WERI-Rb-1 (cell line): Measurements from ENCODE around the gene PHLDA1.

Source experiments
- DNase-seq: peaks from one replicate; pipeline ENCODE4 v3.0.0-alpha.2; 2020
- H3K27ac ChIP-seq: fragments of 250-450 bp; sonication (Bioruptor Pico); 2 replicates; pipeline ENCODE4 v1.5.1; 2020; ENCODE audit warnings: mild to moderate bottlenecking, moderate library complexity
- H3K27me3 ChIP-seq: fragments of 250-450 bp; sonication (Bioruptor Pico); 2 replicates; pipeline ENCODE4 v1.5.1; 2021; ENCODE audit warnings: mild to moderate bottlenecking, low read depth, moderate library complexity; ENCODE audit not compliant: insufficient read depth, severe bottlenecking
- H3K36me3 ChIP-seq: fragments of 250-450 bp; sonication (Bioruptor Pico); 2 replicates; pipeline ENCODE4 v1.5.1; 2020; ENCODE audit warnings: mild to moderate bottlenecking, moderate library complexity
- H3K4me3 ChIP-seq: 2 replicates; pipeline ENCODE4 v1.5.1; 2011; ENCODE audit warnings: low read depth, mild to moderate bottlenecking, control low read depth, low read length
- H3K9me3 ChIP-seq: fragments of 250-450 bp; sonication (Bioruptor Pico); 2 replicates; pipeline ENCODE4 v1.5.1; 2021; ENCODE audit warnings: mild to moderate bottlenecking, moderate library complexity; ENCODE audit not compliant: severe bottlenecking
- CTCF ChIP-seq: IDR thresholded peaks from 2 replicates; pipeline ENCODE4 v1.5.1; 2011; ENCODE audit warnings: low read depth, mild to moderate bottlenecking, control low read depth, inconsistent platforms, low read length

Gene PHLDA1

DNA sequence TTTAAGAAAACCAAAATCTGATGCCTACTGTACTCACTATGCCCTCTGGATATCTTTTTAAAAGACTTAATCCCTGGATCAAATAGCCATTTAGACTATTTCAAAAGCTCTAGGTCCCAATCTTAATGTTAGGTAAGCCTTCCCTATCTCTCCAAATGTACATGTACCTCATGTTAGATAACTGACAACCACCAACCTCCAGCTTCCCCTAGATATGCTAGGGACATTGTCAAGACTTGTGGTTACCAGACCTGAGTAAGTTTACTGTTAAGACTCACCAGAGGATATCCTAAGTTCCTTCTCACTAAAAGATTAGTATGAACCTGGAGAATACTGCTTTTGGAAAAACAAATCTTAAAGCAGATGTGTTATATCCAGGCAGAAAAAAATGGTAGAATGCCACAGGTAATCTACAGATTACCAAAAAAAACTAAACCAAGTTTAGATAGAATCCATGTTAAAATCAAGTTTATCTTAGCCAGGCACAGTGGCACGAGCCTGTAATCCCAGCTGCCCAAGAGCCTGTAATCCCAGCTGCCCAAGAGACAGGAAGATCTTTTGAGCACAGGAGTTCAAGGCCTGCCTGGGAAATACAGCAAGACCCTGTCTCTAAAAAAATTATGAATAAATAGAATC lies 43.2 kb upstream of the PHLDA1 start:
- Histone ChIP-seq H3K27me3 (no peaks in the 10 kb centered on the region), H3K9me3 (no peaks in the 10 kb centered on the region), H3K4me3 (no peak overlapping the region), H3K36me3 (peaks cover 38% of the 10 kb centered on the region), H3K27ac (no peak overlapping the region)
- DNase-seq, result no peak
- no peak for TF ChIP-seq CTCF

DNA sequence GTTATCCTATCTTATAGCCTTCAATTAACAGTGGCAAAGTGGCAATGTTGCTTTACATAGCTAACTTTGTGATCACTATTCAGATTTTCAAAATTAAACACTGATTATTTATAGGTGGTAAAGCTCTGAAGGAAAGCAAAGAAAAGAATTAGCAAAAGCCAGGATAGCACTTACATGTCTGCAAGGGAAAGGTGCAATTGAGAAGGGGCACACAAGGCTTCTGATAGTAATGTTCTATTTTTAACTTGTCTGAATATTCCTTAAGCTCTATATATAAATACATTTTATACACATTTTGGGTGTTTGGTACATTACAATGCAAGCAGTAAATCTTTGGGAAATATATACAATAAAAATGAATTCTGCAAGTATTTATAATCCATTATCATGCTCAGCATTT lies 42.0 kb upstream of the PHLDA1 start:
- Histone ChIP-seq H3K36me3 (peaks cover 48% of the 10 kb centered on the region), H3K27me3 (no peaks in the 10 kb centered on the region), H3K27ac (no peak overlapping the region), H3K9me3 (no peaks in the 10 kb centered on the region), H3K4me3 (no peak overlapping the region)
- no peak for TF ChIP-seq CTCF
- DNase-seq, result no peak

DNA sequence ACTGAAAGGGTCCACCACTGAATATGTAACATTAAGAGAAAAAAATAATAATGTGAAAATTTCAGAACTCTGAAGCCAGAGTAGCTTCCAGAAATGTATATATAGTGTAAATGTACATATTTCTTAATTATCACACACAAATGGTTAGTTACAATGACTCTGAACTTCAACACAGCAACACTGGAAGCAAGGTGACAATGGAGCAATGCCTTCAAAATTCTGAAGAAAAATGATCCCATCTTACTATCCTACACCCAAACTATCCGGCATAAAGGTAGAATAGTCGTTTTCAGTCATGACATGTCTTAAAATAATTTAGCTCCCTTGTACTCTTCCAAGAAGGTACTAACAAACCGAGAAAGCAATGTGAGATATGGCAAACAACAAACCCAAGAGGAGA lies 41.0 kb upstream of the PHLDA1 start:
- no peak for DNase-seq
- H3K36me3 ChIP-seq, result peaks cover 57% of the 10 kb centered on the region
- no peaks in the 10 kb centered on the region for H3K27me3 ChIP-seq
- no peaks in the 10 kb centered on the region for H3K9me3 ChIP-seq
- TF ChIP-seq CTCF, result no peak
- H3K4me3 ChIP-seq, result no peak overlapping the region
- no peak overlapping the region for H3K27ac ChIP-seq

- DNase-seq, result no peak
- Histone ChIP-seq H3K27ac (no peak overlapping the region), H3K9me3 (no peaks in the 10 kb centered on the region), H3K4me3 (no peak overlapping the region), H3K36me3 (peaks cover 73% of the 10 kb centered on the region), H3K27me3 (no peaks in the 10 kb centered on the region)
- TF ChIP-seq CTCF, result no peak
Observed at GRCh38 chr12:76069339-76069738, 37.8 kb upstream of the PHLDA1 start.

DNA sequence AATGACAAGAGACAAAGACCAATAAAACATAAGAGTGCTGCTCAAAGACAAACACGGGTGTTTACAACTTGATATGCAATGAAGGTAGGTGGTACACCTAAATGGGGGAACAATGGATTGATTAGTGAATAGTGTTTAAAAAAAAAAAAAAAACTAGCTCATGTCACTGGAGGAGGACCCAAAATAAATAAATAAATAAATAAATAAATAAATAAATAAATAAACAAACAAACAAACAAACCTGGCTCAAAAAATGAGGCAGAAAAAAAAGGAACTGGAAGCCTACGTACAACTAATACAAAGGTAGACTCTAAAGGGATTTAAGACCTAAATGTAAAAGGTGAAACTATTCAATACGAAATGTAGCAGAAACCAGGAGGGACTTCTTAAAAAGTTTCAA lies 34.3 kb upstream of the PHLDA1 start:
- no peak for DNase-seq

More for the DNA sequence above, 34.3 kb upstream of the PHLDA1 start:
- Histone ChIP-seq H3K27ac (no peak overlapping the region), H3K27me3 (no peaks in the 10 kb centered on the region), H3K9me3 (no peaks in the 10 kb centered on the region), H3K36me3 (peaks cover 77% of the 10 kb centered on the region), H3K4me3 (no peak overlapping the region)
- TF ChIP-seq CTCF, result no peak
